Hepatocyte (in vitro differentiated cells): ENCODE measurements around the gene LRFN3. TPM values are rescaled to one million over a fixed set of nuclear protein-coding genes. Genes with fewer than 3 reads are reported as not detected.

ENCODE experiments used
- DNase-seq: peaks from one replicate; pipeline ENCODE4 v3.0.0-alpha.2; 2016; ENCODE audit warnings: low spot score
- H2AFZ ChIP-seq: fragments of 200-600 bp; sonication (generic); 2 replicates; pipeline ENCODE4 v1.6.0; 2016; ENCODE audit warnings: antibody characterized with exemption, mild to moderate bottlenecking
- H3K27ac ChIP-seq: fragments of 200-600 bp; sonication (generic); 2 replicates; pipeline ENCODE4 v1.5.1; 2016; ENCODE audit warnings: mild to moderate bottlenecking
- H3K27me3 ChIP-seq: fragments of 200-600 bp; sonication (generic); 2 replicates; pipeline ENCODE4 v1.6.1; 2016
- H3K36me3 ChIP-seq: fragments of 200-600 bp; sonication (generic); replicated peaks from 2 replicates; pipeline ENCODE4 v1.5.1; 2016; ENCODE audit warnings: low read depth; ENCODE audit not compliant: insufficient read depth
- H3K4me1 ChIP-seq: fragments of 200-600 bp; sonication (generic); 2 replicates; pipeline ENCODE4 v1.5.1; 2016; ENCODE audit warnings: mild to moderate bottlenecking, moderate library complexity; ENCODE audit not compliant: insufficient read depth
- H3K4me2 ChIP-seq: fragments of 200-600 bp; sonication (generic); 2 replicates; pipeline ENCODE4 v1.6.0; 2016
- H3K4me3 ChIP-seq: fragments of 200-600 bp; sonication (generic); 2 replicates; pipeline ENCODE4 v1.5.1; 2016; ENCODE audit warnings: mild to moderate bottlenecking
- H3K79me2 ChIP-seq: fragments of 200-600 bp; sonication (generic); 2 replicates; pipeline ENCODE4 v1.6.0; 2017; ENCODE audit warnings: mild to moderate bottlenecking
- H3K9me2 ChIP-seq: fragments of 200-600 bp; sonication (generic); replicated peaks from 2 replicates; pipeline ENCODE4 v1.6.0; 2017; ENCODE audit warnings: mild to moderate bottlenecking; ENCODE audit not compliant: insufficient read depth
- H3K9me3 ChIP-seq: fragments of 200-600 bp; sonication (generic); 2 replicates; pipeline ENCODE4 v1.5.1; 2016; ENCODE audit warnings: low read depth, mild to moderate bottlenecking
- H4K20me1 ChIP-seq: fragments of 200-600 bp; sonication (generic); 2 replicates; pipeline ENCODE4 v1.6.0; 2016; ENCODE audit warnings: mild to moderate bottlenecking; ENCODE audit not compliant: insufficient read depth, poor library complexity, severe bottlenecking
- CTCF ChIP-seq: fragments of 200-600 bp; sonication (generic); IDR thresholded peaks from 2 replicates; pipeline ENCODE4 v1.5.1; 2016; ENCODE audit warnings: antibody characterized with exemption, mild to moderate bottlenecking; ENCODE audit not compliant: poor library complexity
- EZH2 ChIP-seq: fragments of 200-600 bp; sonication (generic); IDR thresholded peaks from 2 replicates; pipeline ENCODE4 v1.6.1; 2016; ENCODE audit warnings: antibody characterized with exemption, mild to moderate bottlenecking, borderline replicate concordance
- EZH2phosphoT487 ChIP-seq: fragments of 200-600 bp; sonication (generic); IDR thresholded peaks from one replicate; pipeline ENCODE4 v1.6.1; 2018; ENCODE audit warnings: antibody characterized with exemption, mild to moderate bottlenecking, low read depth, moderate library complexity; ENCODE audit not compliant: unreplicated experiment, severe bottlenecking
- WGBS: methylation state at CpG from one replicate; pipeline ENCODE4 v1.1.6; 2016; ENCODE audit warnings: low lambda C conversion rate; ENCODE audit errors: missing lambda C conversion rate; 5-methylcytosine and 5-hydroxymethylcytosine counted together
- polyA plus RNA-seq: library from polyadenylated mRNA; unstranded; fragments of >200 nt; fragmentation: Nextera tagmentation; extraction: Ambion mirVana; gene quantifications from 2 replicates; pipeline ENCODE4 v1.2.1, GENCODE V29; 2016
- total RNA-seq: library from RNA; depleted of rRNA; stranded (reverse); fragments of >200 nt; gene quantifications from 2 replicates; pipeline ENCODE4 v1.2.3, GENCODE V29; 2014

The LRFN3 gene
- total and polyA plus RNA-seq, 2 experiments from 2014 or later, result 4.7 to 19.2 TPM

- peaks cover 28% of the 10 kb centered on the region for H3K27me3 ChIP-seq
- H2AFZ ChIP-seq, result peak overlapping the region; percentile 35
- WGBS, result 13% methylated on average over 37 of the region's 54 CpGs
- H3K27ac ChIP-seq, result no peak overlapping the region
- H3K4me3 ChIP-seq, result no peak overlapping the region
- peak overlapping the region; percentile 96 for H3K4me2 ChIP-seq
- no peaks in the 10 kb centered on the region for H3K36me3 ChIP-seq
- no peaks in the 10 kb centered on the region for H3K79me2 ChIP-seq
- DNase-seq, result peak; percentile 34
- no peaks in the 10 kb centered on the region for H3K9me2 ChIP-seq
- TF ChIP-seq CTCF, result peak; percentile 20
- no peak for TF ChIP-seq EZH2phosphoT487
- H4K20me1 ChIP-seq, result no peaks in the 10 kb centered on the region
- no peaks in the 10 kb centered on the region for H3K9me3 ChIP-seq
- H3K4me1 ChIP-seq, result no peaks in the 10 kb centered on the region
Measured at GRCh38 chr19:35986664-35987570, 50.7 kb downstream of the LRFN3 start.

- no peaks in the 10 kb centered on the region for H3K9me2 ChIP-seq
- H4K20me1 ChIP-seq, result no peaks in the 10 kb centered on the region
- TF ChIP-seq CTCF, result no peak
- no peak for TF ChIP-seq EZH2
- no peak for TF ChIP-seq EZH2phosphoT487
- WGBS, result 32% methylated on average over 8 of the region's 8 CpGs
- no peak overlapping the region for H3K4me3 ChIP-seq
- H2AFZ ChIP-seq, result peak overlapping the region; percentile 35
- H3K27me3 ChIP-seq, result peaks cover 28% of the 10 kb centered on the region
- no peaks in the 10 kb centered on the region for H3K36me3 ChIP-seq
- no peak for DNase-seq
- no peaks in the 10 kb centered on the region for H3K9me3 ChIP-seq
- peak overlapping the region; percentile 96 for H3K4me2 ChIP-seq
- no peaks in the 10 kb centered on the region for H3K79me2 ChIP-seq
- H3K4me1 ChIP-seq, result no peaks in the 10 kb centered on the region
- no peak overlapping the region for H3K27ac ChIP-seq
Measured at GRCh38 chr19:35987571-35987896, 51.4 kb downstream of the LRFN3 start.

GRCh38 chr19:35988824-35989223 is 52.6 kb downstream of the LRFN3 start:
- Histone ChIP-seq H3K27me3 (peaks cover 28% of the 10 kb centered on the region), H3K4me1 (no peaks in the 10 kb centered on the region), H3K9me3 (no peaks in the 10 kb centered on the region), H3K79me2 (no peaks in the 10 kb centered on the region), H3K4me3 (no peak overlapping the region), H3K36me3 (no peaks in the 10 kb centered on the region), H3K4me2 (no peak overlapping the region), H2AFZ (no peak overlapping the region), H3K27ac (no peak overlapping the region), H3K9me2 (no peaks in the 10 kb centered on the region), H4K20me1 (no peaks in the 10 kb centered on the region)
- 84% methylated on average over 3 of the region's 3 CpGs for WGBS
- TF ChIP-seq EZH2 (no peak), CTCF (no peak), EZH2phosphoT487 (no peak)
- no peak for DNase-seq
